ENCODE measurements around the gene SLC7A1.

GRCh38 chr13:29508876-29509252 lies 86.6 kb downstream of the SLC7A1 start:
- TF ChIP-seq CTCF (conservative IDR thresholded peaks at IDR 0.05; ENCODE audit: low read depth in 2 of 2): no peak
- no peak for TF ChIP-seq CREB1 (CRISPR knock-in tag; IDR thresholded peaks at IDR 0.05; ENCODE audit: low read depth)
- TF ChIP-seq POLR2AphosphoS5 (IDR thresholded peaks at IDR 0.05; ENCODE audit: low read depth): no peak
- no peak for TF ChIP-seq REST (IDR thresholded peaks at IDR 0.05; ENCODE audit: unreplicated experiment)
- no peak for TF ChIP-seq EZH2 (IDR thresholded peaks at IDR 0.05; ENCODE audit: low read depth, unreplicated experiment)
- TF ChIP-seq EZH2phosphoT487 (IDR thresholded peaks at IDR 0.05; ENCODE audit: unreplicated experiment): no peak
- TF ChIP-seq STAT1 (IDR thresholded peaks at IDR 0.05; ENCODE audit: unreplicated experiment): no peak
- no peak for TF ChIP-seq JUNB (IDR thresholded peaks at IDR 0.05; ENCODE audit: unreplicated experiment)
- no peak for TF ChIP-seq ZNF114 (CRISPR knock-in tag; IDR thresholded peaks at IDR 0.05)
- TF ChIP-seq ZNF331 (CRISPR knock-in tag; IDR thresholded peaks at IDR 0.05; ENCODE audit: low read depth): no peak
- no peak for TF ChIP-seq ETS1 (IDR thresholded peaks at IDR 0.05)
